ENCODE measurements around the gene HIF1AN. TPM values are rescaled to one million over a fixed set of nuclear protein-coding genes. Genes with fewer than 3 reads are reported as not detected.

Gene HIF1AN
- total and polyA plus RNA-seq, 2 of the 8 experiments (the other 6 are each of a cell fraction or from before 2014, with no cell fraction given), result 10.9 to 62.8 TPM

DNA sequence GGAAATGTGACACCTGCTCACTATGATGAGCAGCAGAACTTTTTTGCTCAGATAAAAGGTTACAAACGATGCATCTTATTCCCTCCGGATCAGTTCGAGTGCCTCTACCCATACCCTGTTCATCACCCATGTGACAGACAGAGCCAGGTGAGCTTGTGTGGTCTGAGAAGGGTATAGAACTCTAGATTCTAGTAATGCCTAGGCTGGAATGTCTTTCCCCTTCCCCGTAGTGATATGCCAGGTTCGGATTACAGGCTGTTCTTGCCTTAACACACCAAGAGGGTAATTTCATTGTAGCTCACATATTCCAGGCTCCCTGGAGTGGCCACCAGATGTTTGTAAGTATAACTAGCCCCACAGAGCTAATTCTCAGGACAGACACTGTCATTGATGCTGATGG, 9.2 kb downstream of the HIF1AN start:
- 94% methylated on average over 5 of the region's 5 CpGs; no CpG with 5 or more reads in 1 of the 2 experiments for WGBS, 2 experiments (ENCODE audit: extremely low coverage in 1 of 2, insufficient coverage in 1 of 2, insufficient read length in 1 of 2, insufficient replicate concordance in 2 of 2, low coverage in 1 of 2, low lambda C conversion rate in 2 of 2, missing lambda C conversion rate in 1 of 2)
- FAIRE-seq, result no peak
- H3K36me3 ChIP-seq (ENCODE audit: control insufficient read depth in 2 of 4, insufficient read depth in 4 of 4, low read length in 3 of 4), result peaks cover 33 to 91% (median 70%) of the 10 kb centered on the region in 4 experiments
- TF ChIP-seq MAFK (IDR thresholded peaks at IDR 0.05; ENCODE audit: low read depth, low read length), result no peak
- no peak for TF ChIP-seq CREB1 (IDR thresholded peaks at IDR 0.05)
- no peak for TF ChIP-seq TAF1 (IDR thresholded peaks at IDR 0.05; ENCODE audit: low read depth, low read length)
- no peak for TF ChIP-seq CBX8 (IDR thresholded peaks at IDR 0.05; ENCODE audit: borderline replicate concordance, low read depth, low read length)
- no peak for TF ChIP-seq SP4 (IDR thresholded peaks at IDR 0.05; ENCODE audit: low read length)
- TF ChIP-seq, protein P1, sequence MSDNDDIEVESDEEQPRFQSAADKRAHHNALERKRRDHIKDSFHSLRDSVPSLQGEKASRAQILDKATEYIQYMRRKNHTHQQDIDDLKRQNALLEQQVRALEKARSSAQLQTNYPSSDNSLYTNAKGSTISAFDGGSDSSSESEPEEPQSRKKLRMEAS (IDR thresholded peaks at IDR 0.05), result no peak
- TF ChIP-seq BCL11A (IDR thresholded peaks at IDR 0.05; ENCODE audit: low read depth in 2 of 2, low read length in 2 of 2), result no peak

More for the DNA sequence above, 9.2 kb downstream of the HIF1AN start:
- Histone ChIP-seq H2BK120ac (replicated peaks; ENCODE audit: low read depth, low read length) (no peak overlapping the region), H3K4me1 (replicated peaks in 1 of 4; ENCODE audit: control insufficient read depth in 3 of 4, insufficient read depth in 4 of 4, low read length in 3 of 4) (no peaks in the 10 kb centered on the region), H2BK12ac (ENCODE audit: low read depth, low read length) (no peak overlapping the region), H3K9me3 (ENCODE audit: insufficient read depth in 2 of 2, low read depth in 1 of 2, low read length in 1 of 2) (no peaks in the 10 kb centered on the region), H3K4me2 (ENCODE audit: insufficient read depth in 1 of 2, low read depth in 2 of 2, low read length in 2 of 2) (no peak overlapping the region), H4K20me1 (replicated peaks in 1 of 2; ENCODE audit: control insufficient read depth in 1 of 2, insufficient read depth in 2 of 2, low read length in 2 of 2) (peaks cover 1 to 2% of the 10 kb centered on the region in 2 experiments), H4K91ac (replicated peaks; ENCODE audit: insufficient read length, low read length) (no peak overlapping the region), H3K23me2 (ENCODE audit: low read depth, low read length) (no peaks in the 10 kb centered on the region), H3K9ac (replicated peaks in 1 of 4; ENCODE audit: extremely low read depth in 1 of 4, low read depth in 3 of 4, low read length in 3 of 4) (no peak overlapping the region), H3K18ac (ENCODE audit: extremely low read depth, low read length) (no peak overlapping the region), H3K27ac (ENCODE audit: low read depth, low read length) (no peak overlapping the region), H2AFZ (ENCODE audit: low read length) (no peak overlapping the region), H4K8ac (ENCODE audit: extremely low read depth, insufficient read depth, low read length) (no peak overlapping the region), H2BK20ac (ENCODE audit: low read length) (no peak overlapping the region), H3K27me3 (replicated peaks in 1 of 4; ENCODE audit: control insufficient read depth in 3 of 4, extremely low read depth in 1 of 4, insufficient read depth in 3 of 4, low read length in 3 of 4) (no peaks in the 10 kb centered on the region), H2BK15ac (ENCODE audit: low read length) (no peak overlapping the region), H3K79me2 (ENCODE audit: control insufficient read depth in 1 of 2, insufficient read depth in 2 of 2, low read length in 2 of 2) (0 out of 4 replicates have a peak, but pooled peaks cover 0 to 4% of the 10 kb centered on the region in 2 experiments), H2BK5ac (ENCODE audit: low read depth, low read length) (no peak overlapping the region), H3K4ac (replicated peaks; ENCODE audit: insufficient read length, low read depth, low read length) (no peak overlapping the region), H3K4me3 (ENCODE audit: extremely low read depth in 1 of 4, insufficient read depth in 2 of 4, low read depth in 3 of 4, low read length in 4 of 4) (no peak overlapping the region), H3K79me1 (ENCODE audit: low read depth, low read length) (peaks cover 3% of the 10 kb centered on the region; the same call in 1 of the 2 replicates), H4K5ac (ENCODE audit: insufficient read length, low read depth, low read length) (no peak overlapping the region), H3K14ac (ENCODE audit: insufficient read length) (no peak overlapping the region), H2AK5ac (ENCODE audit: low read depth, low read length) (no peak overlapping the region), H3K23ac (ENCODE audit: insufficient read length) (no peak overlapping the region), H3K56ac (replicated peaks; ENCODE audit: insufficient read length, low read depth, low read length) (no peak overlapping the region)
- ChIA-PET POLR2A (ENCODE audit: partially characterized antibody) (interaction anchor here (0.6 to 5.8 kb wide), 5 partner anchors 9 to 30 kb away, joined by 3 to 41 read pairs (median 4); partner anchors contain the start of gene HIF1AN), CTCF (ENCODE audit: partially characterized antibody) (interaction anchor here (1.0 to 3.2 kb wide), 8 partner anchors 10 to 199 kb away, joined by 3 to 19 read pairs (median 4); partner anchors contain the start of gene HIF1AN)
- DNase-seq (ENCODE audit: low read depth in 1 of 2, low spot score in 2 of 2), result no peak

Measured in H1 (cell line).